ENCODE results near the gene ARVCF. TPM values are rescaled to one million over a fixed set of nuclear protein-coding genes. Genes with fewer than 3 reads are reported as not detected.

The ARVCF gene, protein sequence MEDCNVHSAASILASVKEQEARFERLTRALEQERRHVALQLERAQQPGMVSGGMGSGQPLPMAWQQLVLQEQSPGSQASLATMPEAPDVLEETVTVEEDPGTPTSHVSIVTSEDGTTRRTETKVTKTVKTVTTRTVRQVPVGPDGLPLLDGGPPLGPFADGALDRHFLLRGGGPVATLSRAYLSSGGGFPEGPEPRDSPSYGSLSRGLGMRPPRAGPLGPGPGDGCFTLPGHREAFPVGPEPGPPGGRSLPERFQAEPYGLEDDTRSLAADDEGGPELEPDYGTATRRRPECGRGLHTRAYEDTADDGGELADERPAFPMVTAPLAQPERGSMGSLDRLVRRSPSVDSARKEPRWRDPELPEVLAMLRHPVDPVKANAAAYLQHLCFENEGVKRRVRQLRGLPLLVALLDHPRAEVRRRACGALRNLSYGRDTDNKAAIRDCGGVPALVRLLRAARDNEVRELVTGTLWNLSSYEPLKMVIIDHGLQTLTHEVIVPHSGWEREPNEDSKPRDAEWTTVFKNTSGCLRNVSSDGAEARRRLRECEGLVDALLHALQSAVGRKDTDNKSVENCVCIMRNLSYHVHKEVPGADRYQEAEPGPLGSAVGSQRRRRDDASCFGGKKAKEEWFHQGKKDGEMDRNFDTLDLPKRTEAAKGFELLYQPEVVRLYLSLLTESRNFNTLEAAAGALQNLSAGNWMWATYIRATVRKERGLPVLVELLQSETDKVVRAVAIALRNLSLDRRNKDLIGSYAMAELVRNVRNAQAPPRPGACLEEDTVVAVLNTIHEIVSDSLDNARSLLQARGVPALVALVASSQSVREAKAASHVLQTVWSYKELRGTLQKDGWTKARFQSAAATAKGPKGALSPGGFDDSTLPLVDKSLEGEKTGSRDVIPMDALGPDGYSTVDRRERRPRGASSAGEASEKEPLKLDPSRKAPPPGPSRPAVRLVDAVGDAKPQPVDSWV
- 31.7 and 72.1 TPM in 2 replicates for total RNA-seq

- DNase-seq (ENCODE audit: low read depth) = peak; percentile 43
These were observed at the start of gene ARVCF for GRCh38 chr22:20016734-20017621. Gene ARVCF (minus strand): TSS chr22:20016823. CDS start chr22:19990794, 26,029 bp downstream.

GRCh38 chr22:20065896-20066616 is 49.4 kb upstream of the ARVCF start:
- no peak for DNase-seq (ENCODE audit: low read depth)

GRCh38 chr22:20064545-20065262 is 48.1 kb upstream of the ARVCF start:
- no peak for DNase-seq (ENCODE audit: low read depth)

- DNase-seq (ENCODE audit: low read depth) = no peak
These were observed 47.5 kb upstream of the ARVCF start for GRCh38 chr22:20064140-20064480.

DNA sequence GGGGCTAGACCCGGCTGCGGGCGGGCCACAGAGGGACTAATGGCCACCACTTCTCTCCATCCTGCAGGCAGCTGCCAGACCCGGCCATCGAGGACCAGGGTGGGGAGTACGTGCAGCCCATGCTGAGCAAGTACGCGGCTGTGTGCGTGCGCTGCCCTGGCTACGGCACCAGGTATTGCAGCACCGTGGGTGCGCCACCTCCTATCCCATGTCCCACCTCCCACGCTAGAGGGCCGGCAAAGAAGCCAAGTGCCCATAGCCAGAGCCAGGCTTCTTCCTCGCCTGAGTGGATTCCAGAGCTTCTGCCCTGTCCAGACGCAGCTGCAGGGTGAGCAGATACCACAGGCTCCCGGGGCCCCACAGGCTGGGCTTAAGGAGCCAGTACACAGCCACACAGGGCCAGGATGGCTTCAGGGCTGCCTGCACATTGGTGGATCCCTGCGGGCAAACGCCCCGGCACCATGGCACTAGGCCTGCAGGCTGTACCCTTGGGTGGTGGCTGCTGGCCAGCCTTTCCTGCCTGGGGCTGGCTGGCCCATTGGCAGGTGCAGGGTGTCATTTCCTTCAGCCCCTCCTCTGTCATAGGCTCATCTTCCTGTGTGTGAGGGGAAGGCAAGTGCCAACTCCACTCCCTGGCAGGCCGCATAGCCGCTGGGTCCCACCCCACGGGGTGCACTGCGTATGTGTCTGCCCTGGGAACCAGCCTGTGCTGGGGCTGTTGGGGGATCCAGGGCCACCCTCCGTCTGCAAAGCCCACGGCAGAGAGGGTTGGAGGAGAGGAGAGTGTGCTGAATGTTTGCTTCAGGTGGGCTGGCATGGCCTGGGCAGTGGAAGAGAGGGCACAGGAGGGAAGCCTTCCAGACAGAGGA is 46.9 kb upstream of the ARVCF start:
- DNase-seq (ENCODE audit: low read depth) = no peak

DNA sequence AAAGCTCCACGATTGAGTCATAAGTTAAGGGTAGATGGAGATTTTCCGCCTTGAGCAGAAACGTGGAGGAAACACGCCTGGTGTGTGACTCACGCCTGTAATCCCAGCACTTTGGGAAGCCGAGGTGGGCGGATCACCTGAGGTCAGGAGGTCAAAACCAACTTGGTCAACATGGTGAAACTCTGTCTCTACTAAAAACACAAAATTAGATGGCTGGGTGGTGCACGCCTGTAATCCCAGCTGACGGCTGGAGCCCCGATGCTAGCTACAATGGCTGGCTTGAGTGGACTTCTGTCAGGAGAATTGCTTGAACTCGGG is 46.1 kb upstream of the ARVCF start:
- DNase-seq (ENCODE audit: low read depth) = peak; percentile 82

- DNase-seq (ENCODE audit: low read depth) = no peak
These were observed 45.6 kb upstream of the ARVCF start for GRCh38 chr22:20062043-20062765.

DNA sequence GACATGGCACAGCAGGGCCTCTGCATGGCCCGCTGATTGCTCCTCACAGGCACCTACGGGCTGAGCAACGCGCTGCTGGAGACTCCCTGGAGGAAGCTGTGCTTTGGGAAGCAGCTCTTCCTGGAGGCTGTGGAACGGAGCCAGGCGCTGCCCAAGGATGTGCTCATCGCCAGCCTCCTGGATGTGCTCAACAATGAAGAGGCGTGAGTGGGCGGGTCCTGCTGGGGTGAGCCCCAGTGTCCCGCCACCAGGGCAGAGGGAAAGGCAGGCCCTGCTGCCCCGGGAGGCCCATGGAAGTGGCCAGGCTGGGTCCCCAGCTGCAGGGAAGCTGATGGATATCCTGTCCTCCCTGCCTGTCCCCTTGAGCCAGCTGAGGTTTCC is 44.8 kb upstream of the ARVCF start:
- DNase-seq (ENCODE audit: low read depth) = no peak

- DNase-seq (ENCODE audit: low read depth) = no peak
These were observed 44.3 kb upstream of the ARVCF start for GRCh38 chr22:20060700-20061480.

GRCh38 chr22:20058989-20059770 is 42.6 kb upstream of the ARVCF start:
- DNase-seq (ENCODE audit: low read depth) = no peak

DNA sequence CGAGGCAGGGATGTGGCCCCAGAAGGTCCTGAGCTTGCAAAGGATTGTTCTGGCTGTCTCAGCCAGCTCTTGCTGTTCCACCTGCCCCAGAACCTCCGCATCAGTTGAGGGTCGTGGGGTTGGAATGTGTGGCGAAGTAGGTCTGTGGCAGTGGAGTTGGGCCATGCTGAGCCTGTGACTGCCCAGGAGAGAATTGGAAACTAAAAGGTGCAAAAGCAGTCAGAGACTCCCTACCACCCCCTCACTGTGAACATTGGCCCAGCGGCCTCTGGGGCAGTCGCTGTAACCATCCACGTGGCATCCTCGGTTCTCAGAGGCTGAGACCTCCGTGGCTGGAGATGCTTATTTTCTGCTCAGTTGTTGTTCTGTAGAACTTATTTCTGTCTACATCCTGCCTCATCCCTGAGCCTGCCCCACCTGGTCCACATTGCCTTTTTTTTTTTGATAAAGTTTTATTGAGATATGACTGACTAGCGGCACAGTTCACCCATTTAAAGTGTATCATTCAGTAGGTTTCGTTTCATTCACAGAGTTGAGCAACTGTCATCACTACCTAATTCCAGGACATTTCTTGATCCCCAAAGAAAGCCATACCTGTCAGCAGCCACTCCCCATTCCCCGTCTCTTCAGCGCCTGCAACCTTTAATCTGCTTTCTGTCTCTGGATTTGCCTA is 41.1 kb upstream of the ARVCF start:
- DNase-seq (ENCODE audit: low read depth) = no peak

- no peak for DNase-seq (ENCODE audit: low read depth)
These were observed 40.2 kb upstream of the ARVCF start for GRCh38 chr22:20056696-20057386.

GRCh38 chr22:20056161-20056560 is 39.5 kb upstream of the ARVCF start:
- no peak for DNase-seq (ENCODE audit: low read depth)

DNA sequence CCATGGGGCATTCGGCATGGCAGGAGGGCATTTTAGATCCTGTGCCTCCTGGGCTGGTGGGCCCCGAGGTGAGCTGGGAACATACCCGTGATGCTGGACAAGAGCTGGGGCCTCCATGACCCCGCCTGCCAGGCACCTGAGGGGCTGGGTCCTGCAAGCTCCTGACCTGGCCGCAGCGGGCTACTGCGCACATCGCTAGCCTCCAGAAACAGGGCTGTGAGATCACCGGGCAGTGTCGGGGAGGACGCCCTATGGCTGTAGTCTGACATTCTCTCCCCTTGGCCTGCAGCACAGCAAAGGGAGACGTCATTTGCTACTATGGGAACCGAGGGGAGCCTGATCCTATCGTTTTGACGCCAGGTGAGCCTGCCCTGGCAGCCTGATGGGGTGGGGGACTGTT is 39.0 kb upstream of the ARVCF start:
- no peak for DNase-seq (ENCODE audit: low read depth)

DNA sequence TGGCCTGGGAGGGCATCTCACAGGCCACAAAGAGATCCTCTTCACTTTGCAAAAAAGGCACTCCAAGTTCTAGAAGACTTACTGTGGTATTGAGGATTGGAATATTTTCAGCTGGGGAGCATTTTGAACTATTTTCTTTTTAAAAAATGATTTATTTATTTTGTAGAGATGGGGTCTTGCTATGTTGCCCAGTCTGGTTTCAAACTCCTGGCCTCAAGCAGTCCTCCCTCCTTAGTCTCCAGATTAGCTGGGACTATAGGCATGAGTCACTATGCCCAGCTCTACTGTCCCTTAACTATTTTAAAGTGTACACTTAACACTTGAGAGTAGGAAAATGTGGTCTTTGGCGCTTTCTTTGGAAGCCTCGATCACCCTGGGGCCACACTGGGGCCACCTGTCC is 38.5 kb upstream of the ARVCF start:
- DNase-seq (ENCODE audit: low read depth) = no peak

DNA sequence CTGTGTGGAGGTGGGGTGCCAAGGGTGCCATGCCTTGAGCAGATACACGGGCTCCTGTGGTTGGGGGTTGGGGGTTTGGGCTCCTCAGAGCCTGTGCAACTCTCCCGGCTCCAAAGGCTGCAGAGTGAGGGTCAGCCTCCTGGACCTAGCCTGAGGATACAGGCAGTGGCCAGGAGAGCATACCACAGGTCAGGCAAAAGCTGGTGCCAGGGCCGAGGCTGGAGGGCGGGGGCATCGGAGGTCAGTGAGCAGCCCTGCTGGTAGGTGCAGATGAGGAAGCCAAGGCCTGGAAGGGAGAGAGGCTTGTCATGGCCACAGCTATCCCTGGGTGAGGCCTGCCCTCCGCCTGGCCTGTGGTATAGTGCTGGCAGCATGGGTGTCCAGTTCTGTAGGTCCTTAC is 37.9 kb upstream of the ARVCF start:
- DNase-seq (ENCODE audit: low read depth) = no peak
